H1 (cell line): ENCODE data around the gene DENND1A. TPM values are rescaled to one million over a fixed set of nuclear protein-coding genes. Genes with fewer than 3 reads are reported as not detected.

Source experiments
- NANOG ChIP-seq: IDR thresholded peaks from 2 replicates; pipeline ENCODE4 v1.6.1; 2011; ENCODE audit warnings: low read length, low read depth, mild to moderate bottlenecking, inconsistent platforms; ENCODE audit not compliant: insufficient read depth, poor library complexity, severe bottlenecking
- RFX5 ChIP-seq: IDR thresholded peaks from 2 replicates; pipeline ENCODE4 v1.6.1; 2011; ENCODE audit warnings: low read depth, low read length, improper control_type of control experiment, borderline replicate concordance
- SIN3A ChIP-seq, 2 experiments: IDR thresholded peaks in 1 of 2; conservative IDR thresholded peaks in 1 of 2; 2 replicates each; pipeline ENCODE4 v1.6.1; 2011 to 2012; ENCODE audit warnings: low read length in 2 of 2, improper control_type of control experiment in 1 of 2, low read depth in 1 of 2, mild to moderate bottlenecking in 1 of 2
- SP2 ChIP-seq: IDR thresholded peaks from 2 replicates; pipeline ENCODE4 v1.6.1; 2012; ENCODE audit warnings: mild to moderate bottlenecking, low read length, inconsistent platforms
- polyA plus RNA-seq, 7 experiments: library from polyadenylated mRNA; depleted of rRNA in 3 of 7; stranded (reverse) in 5 of 7; unstranded in 2 of 7; fragments of >200 nt in 5 of 7; fragments of 200-250 nt in 2 of 7; gene quantifications; 1 replicate in 5 of 7; 2 replicates in 1 of 7; 4 replicates in 1 of 7; pipeline versions ENCODE4 v1.2.1 to v1.2.3, GENCODE V29; 2011 to 2013; ENCODE audit warnings: missing spikeins in 2 of 7, mixed read lengths in 2 of 7
- total RNA-seq: library from RNA; stranded (reverse); fragmentation: NEBNext Ultra II Directional; extraction: Animal tissue kit (Norgen Biotek cat#: 25700); gene quantifications from 2 replicates; pipeline ENCODE4 v1.2.1, GENCODE V29; 2021
- TF ChIP-seq, protein P1 (sequence below): IDR thresholded peaks from 2 replicates; pipeline ENCODE4 v1.6.1; 2012; ENCODE audit warnings: inconsistent platforms

DENND1A gene
- total and polyA plus RNA-seq, 2 of the 8 experiments (the other 6 are each of a cell fraction or from before 2014, with no cell fraction given): 24.1 to 26.4 TPM

DNA sequence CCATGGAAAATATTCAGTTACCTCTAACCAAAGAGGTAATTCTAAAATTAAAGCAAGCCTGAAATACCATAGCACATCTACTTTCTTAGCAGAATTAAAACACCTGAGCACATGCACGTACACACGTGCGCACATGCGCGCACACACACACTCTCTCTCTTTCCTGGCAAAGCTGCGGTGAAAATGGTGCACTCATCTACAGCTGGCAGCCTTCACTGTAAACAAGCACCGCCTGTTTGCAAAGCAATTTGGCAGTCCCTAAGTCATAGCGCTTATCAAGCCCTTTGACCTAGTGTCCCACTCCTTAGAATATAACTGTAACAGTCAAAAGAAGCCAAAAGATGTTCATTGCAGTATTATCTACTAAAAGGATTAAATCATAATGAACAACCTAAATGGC is 278.7 kb downstream of the DENND1A start (continued):
- no peak for TF ChIP-seq SIN3A (conservative IDR thresholded peaks at IDR 0.05 in 1 of 2, IDR thresholded peaks at IDR 0.05 in 1 of 2; ENCODE audit: low read depth in 1 of 2, low read length in 2 of 2)
- TF ChIP-seq, protein P1, sequence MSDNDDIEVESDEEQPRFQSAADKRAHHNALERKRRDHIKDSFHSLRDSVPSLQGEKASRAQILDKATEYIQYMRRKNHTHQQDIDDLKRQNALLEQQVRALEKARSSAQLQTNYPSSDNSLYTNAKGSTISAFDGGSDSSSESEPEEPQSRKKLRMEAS: no peak
- no peak for TF ChIP-seq SP2
- no peak for TF ChIP-seq NANOG
- TF ChIP-seq RFX5: no peak
